Neural cell (in vitro differentiated cells): ENCODE measurements around the gene RAB3GAP2. TPM values are rescaled to one million over a fixed set of nuclear protein-coding genes. Genes with fewer than 3 reads are reported as not detected.
"Not testable (repeated sequence)": the region's sequence is repeated elsewhere in the genome, so short reads cannot be mapped to it uniquely, and the experiment has no call there.

ENCODE experiments used
- H2AFZ ChIP-seq: fragments of 200-600, 300-800 bp; sonication (generic), shearing (Covaris generic); 2 replicates; pipeline ENCODE4 v1.6.0; 2014; ENCODE audit warnings: low read depth, mild to moderate bottlenecking, antibody characterized with exemption, low read length, moderate library complexity
- H3F3A ChIP-seq: fragments of 200-600 bp; shearing (Covaris generic); 2 replicates; pipeline ENCODE4 v1.6.1; 2016; ENCODE audit warnings: mild to moderate bottlenecking, moderate library complexity, mixed read lengths, antibody characterized with exemption, low read length; ENCODE audit not compliant: insufficient read depth, poor library complexity, severe bottlenecking
- H3K27ac ChIP-seq: fragments of 200-600, 300-800 bp; sonication (generic), shearing (Covaris generic); 2 replicates; pipeline ENCODE4 v1.5.1; 2014; ENCODE audit warnings: mild to moderate bottlenecking, low read length, moderate library complexity
- H3K27me3 ChIP-seq: fragments of 300-800, 200-600 bp; sonication (generic), shearing (Covaris generic); 2 replicates; pipeline ENCODE4 v1.6.0; 2014; ENCODE audit warnings: mild to moderate bottlenecking, low read depth, low read length, moderate library complexity; ENCODE audit not compliant: insufficient read depth
- H3K36me3 ChIP-seq: fragments of 300-800, 200-600 bp; sonication (generic), shearing (Covaris generic); 2 replicates; pipeline ENCODE4 v1.5.1; 2014; ENCODE audit warnings: mild to moderate bottlenecking, antibody characterized with exemption, low read length, moderate library complexity; ENCODE audit not compliant: insufficient read depth
- H3K4me2 ChIP-seq: fragments of 300-800, 200-600 bp; sonication (generic), shearing (Covaris generic); 2 replicates; pipeline ENCODE4 v1.6.0; 2014; ENCODE audit warnings: mild to moderate bottlenecking, low read length
- H3K4me3 ChIP-seq: fragments of 300-800, 200-600 bp; sonication (generic), shearing (Covaris generic); 2 replicates; pipeline ENCODE4 v1.5.1; 2014; ENCODE audit warnings: mild to moderate bottlenecking, low read length, moderate library complexity
- H3K79me2 ChIP-seq: fragments of 200-600 bp; shearing (Covaris generic); replicated peaks from 2 replicates; pipeline ENCODE4 v1.6.0; 2014; ENCODE audit warnings: mild to moderate bottlenecking, low read length, moderate library complexity; ENCODE audit not compliant: insufficient read depth
- H3K9ac ChIP-seq: fragments of 300-800, 200-600 bp; sonication (generic), shearing (Covaris generic); 2 replicates; pipeline ENCODE4 v1.6.1; 2016; ENCODE audit warnings: mild to moderate bottlenecking, low read length, mixed read lengths
- H3K9me2 ChIP-seq: fragments of 200-600 bp; shearing (Covaris generic); 2 replicates; pipeline ENCODE4 v1.6.1; 2016; ENCODE audit warnings: mild to moderate bottlenecking, low read length, mixed read lengths; ENCODE audit not compliant: insufficient read depth
- H3K9me3 ChIP-seq: fragments of 200-600, 300-800 bp; sonication (generic), shearing (Covaris generic); 2 replicates; pipeline ENCODE4 v1.6.1; 2016; ENCODE audit warnings: mild to moderate bottlenecking, mixed run types, low read length, moderate library complexity, mixed read lengths
- H4K20me1 ChIP-seq: fragments of 200-600 bp; shearing (Covaris generic); 2 replicates; pipeline ENCODE4 v1.6.1; 2016; ENCODE audit warnings: mild to moderate bottlenecking, mixed run types; ENCODE audit not compliant: insufficient read depth
- EP300 ChIP-seq: fragments of 450-650 bp; conservative IDR thresholded peaks from 2 replicates; pipeline ENCODE4 v1.6.1; 2014; ENCODE audit warnings: antibody characterized with exemption, mild to moderate bottlenecking, moderate library complexity; ENCODE audit not compliant: poor library complexity, severe bottlenecking
- EZH2 ChIP-seq: fragments of 200-600, 300-800 bp; shearing (Covaris generic), sonication (generic); IDR thresholded peaks from 2 replicates; pipeline ENCODE4 v1.6.1; 2014; ENCODE audit warnings: antibody characterized with exemption, low read length, borderline replicate concordance, mild to moderate bottlenecking; ENCODE audit not compliant: insufficient read depth, poor library complexity, severe bottlenecking
- MXI1 ChIP-seq: fragments of 450-650 bp; conservative IDR thresholded peaks from 2 replicates; pipeline ENCODE4 v1.6.1; 2014; ENCODE audit warnings: antibody characterized with exemption, mild to moderate bottlenecking; ENCODE audit not compliant: poor library complexity, severe bottlenecking
- POLR2AphosphoS5 ChIP-seq: IDR thresholded peaks from 2 replicates; pipeline ENCODE4 v1.6.1; 2012
- RAD21 ChIP-seq: fragments of 450-650 bp; conservative IDR thresholded peaks from 2 replicates; pipeline ENCODE4 v1.6.1; 2014; ENCODE audit warnings: antibody characterized with exemption, mild to moderate bottlenecking, moderate library complexity
- SMC3 ChIP-seq: fragments of 450-650 bp; conservative IDR thresholded peaks from 2 replicates; pipeline ENCODE4 v1.6.1; 2014; ENCODE audit warnings: antibody characterized with exemption, mild to moderate bottlenecking, moderate library complexity; ENCODE audit not compliant: poor library complexity
- TAF1 ChIP-seq: IDR thresholded peaks from 2 replicates; pipeline ENCODE4 v1.6.1; 2012; ENCODE audit warnings: low read depth
- polyA plus RNA-seq: library from polyadenylated mRNA; depleted of rRNA; stranded (reverse); fragments of >200 nt; gene quantifications from 2 replicates; pipeline ENCODE4 v1.2.3, GENCODE V29; 2014
- TF ChIP-seq, protein P1 (sequence below): IDR thresholded peaks from 2 replicates; pipeline ENCODE4 v1.6.1; 2012; ENCODE audit warnings: borderline replicate concordance
- TF ChIP-seq, protein P2 (sequence below): fragments of 450-650 bp; IDR thresholded peaks from 2 replicates; pipeline ENCODE4 v1.5.1; 2014; ENCODE audit warnings: antibody characterized with exemption, mild to moderate bottlenecking, moderate library complexity; ENCODE audit not compliant: poor library complexity, severe bottlenecking

RAB3GAP2 gene
- polyA plus RNA-seq, 1 donor from 2014 or later: 39.9 TPM

DNA sequence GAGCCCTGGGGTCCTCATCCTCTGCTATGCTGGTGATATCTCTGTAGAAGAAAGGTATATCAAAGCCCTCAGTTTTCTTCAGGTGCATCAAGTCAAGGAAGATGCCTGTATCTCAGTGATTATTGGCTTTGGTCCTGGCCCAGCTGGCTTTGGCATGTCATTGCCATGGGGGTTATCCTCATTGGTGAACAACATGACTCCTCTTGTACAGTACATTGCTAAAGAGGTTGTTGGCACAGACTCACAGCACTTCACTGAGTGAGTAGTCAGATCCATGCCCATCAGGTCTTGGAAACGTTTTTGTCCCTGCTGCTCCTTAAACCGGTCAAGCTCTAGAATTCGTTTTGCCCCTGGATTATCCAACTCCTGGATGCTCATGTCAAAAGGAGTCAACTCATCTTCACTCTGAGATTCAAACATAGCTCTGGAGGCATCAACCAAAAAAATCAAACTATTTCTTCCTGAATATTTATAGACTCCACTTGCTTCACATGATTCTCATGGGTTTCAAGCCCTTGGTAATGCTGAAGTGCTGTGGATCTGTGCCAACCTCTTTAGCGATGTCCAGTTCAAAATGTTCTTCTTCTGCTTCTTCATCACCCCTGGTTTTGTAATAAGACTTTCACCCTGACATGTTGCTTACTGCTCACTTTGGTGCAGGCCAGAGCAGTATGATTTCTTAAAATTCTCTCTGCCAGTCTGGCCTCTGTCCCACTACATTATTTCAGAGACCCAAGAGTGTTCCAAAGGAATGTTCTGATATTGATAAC is 43.0 kb upstream of the RAB3GAP2 start:
- H3K4me3 ChIP-seq: no peak overlapping the region
- H3K9me3 ChIP-seq: no peaks in the 10 kb centered on the region
- H3K27me3 ChIP-seq: no peaks in the 10 kb centered on the region
- no peak overlapping the region for H3K27ac ChIP-seq
- H4K20me1 ChIP-seq: no peaks in the 10 kb centered on the region
- no peaks in the 10 kb centered on the region for H3K36me3 ChIP-seq
- H3F3A ChIP-seq: no peaks in the 10 kb centered on the region
- H3K9me2 ChIP-seq: no peaks in the 10 kb centered on the region
- H2AFZ ChIP-seq: no peak overlapping the region
- no peak for TF ChIP-seq TAF1
- TF ChIP-seq SMC3: no peak
- TF ChIP-seq MXI1: no peak
- TF ChIP-seq EP300: no peak
- no peak for TF ChIP-seq POLR2AphosphoS5
- TF ChIP-seq, protein P1, sequence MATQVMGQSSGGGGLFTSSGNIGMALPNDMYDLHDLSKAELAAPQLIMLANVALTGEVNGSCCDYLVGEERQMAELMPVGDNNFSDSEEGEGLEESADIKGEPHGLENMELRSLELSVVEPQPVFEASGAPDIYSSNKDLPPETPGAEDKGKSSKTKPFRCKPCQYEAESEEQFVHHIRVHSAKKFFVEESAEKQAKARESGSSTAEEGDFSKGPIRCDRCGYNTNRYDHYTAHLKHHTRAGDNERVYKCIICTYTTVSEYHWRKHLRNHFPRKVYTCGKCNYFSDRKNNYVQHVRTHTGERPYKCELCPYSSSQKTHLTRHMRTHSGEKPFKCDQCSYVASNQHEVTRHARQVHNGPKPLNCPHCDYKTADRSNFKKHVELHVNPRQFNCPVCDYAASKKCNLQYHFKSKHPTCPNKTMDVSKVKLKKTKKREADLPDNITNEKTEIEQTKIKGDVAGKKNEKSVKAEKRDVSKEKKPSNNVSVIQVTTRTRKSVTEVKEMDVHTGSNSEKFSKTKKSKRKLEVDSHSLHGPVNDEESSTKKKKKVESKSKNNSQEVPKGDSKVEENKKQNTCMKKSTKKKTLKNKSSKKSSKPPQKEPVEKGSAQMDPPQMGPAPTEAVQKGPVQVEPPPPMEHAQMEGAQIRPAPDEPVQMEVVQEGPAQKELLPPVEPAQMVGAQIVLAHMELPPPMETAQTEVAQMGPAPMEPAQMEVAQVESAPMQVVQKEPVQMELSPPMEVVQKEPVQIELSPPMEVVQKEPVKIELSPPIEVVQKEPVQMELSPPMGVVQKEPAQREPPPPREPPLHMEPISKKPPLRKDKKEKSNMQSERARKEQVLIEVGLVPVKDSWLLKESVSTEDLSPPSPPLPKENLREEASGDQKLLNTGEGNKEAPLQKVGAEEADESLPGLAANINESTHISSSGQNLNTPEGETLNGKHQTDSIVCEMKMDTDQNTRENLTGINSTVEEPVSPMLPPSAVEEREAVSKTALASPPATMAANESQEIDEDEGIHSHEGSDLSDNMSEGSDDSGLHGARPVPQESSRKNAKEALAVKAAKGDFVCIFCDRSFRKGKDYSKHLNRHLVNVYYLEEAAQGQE: no peak
- H3K9ac ChIP-seq: no peak overlapping the region
- no peaks in the 10 kb centered on the region for H3K79me2 ChIP-seq
- H3K4me2 ChIP-seq: no peak overlapping the region

DNA sequence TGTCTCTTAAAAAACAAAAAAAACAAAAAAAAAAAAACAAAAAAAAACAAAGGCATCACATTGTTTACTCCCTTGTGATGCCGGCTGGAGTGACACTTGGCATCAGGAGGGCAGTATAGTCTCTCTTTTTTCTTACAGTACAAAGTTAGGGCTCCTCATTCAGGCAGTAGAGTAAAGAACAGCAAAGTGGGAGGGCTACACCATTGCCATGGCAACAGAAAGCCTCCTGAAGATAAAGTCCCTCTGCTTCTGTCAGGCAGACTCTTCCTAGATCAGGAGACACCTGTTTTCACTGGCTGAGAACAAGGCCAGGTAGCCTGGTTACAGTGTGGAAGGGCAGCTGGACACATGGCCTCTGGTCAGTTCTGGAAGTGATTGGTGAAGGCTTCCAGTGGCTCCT is 41.3 kb upstream of the RAB3GAP2 start:
- Histone ChIP-seq H3K4me3 (no peak overlapping the region), H3K9me3 (no peaks in the 10 kb centered on the region), H3K27ac (no peak overlapping the region), H3K27me3 (no peaks in the 10 kb centered on the region), H3K79me2 (no peaks in the 10 kb centered on the region), H2AFZ (no peak overlapping the region), H4K20me1 (no peaks in the 10 kb centered on the region), H3F3A (no peaks in the 10 kb centered on the region), H3K9me2 (no peaks in the 10 kb centered on the region), H3K36me3 (no peaks in the 10 kb centered on the region), H3K4me2 (no peak overlapping the region), H3K9ac (no peak overlapping the region)
- TF ChIP-seq, protein P1: no peak
- TF ChIP-seq SMC3: no peak
- TF ChIP-seq EZH2: no peak
- TF ChIP-seq EP300: no peak
- TF ChIP-seq, protein P2, sequence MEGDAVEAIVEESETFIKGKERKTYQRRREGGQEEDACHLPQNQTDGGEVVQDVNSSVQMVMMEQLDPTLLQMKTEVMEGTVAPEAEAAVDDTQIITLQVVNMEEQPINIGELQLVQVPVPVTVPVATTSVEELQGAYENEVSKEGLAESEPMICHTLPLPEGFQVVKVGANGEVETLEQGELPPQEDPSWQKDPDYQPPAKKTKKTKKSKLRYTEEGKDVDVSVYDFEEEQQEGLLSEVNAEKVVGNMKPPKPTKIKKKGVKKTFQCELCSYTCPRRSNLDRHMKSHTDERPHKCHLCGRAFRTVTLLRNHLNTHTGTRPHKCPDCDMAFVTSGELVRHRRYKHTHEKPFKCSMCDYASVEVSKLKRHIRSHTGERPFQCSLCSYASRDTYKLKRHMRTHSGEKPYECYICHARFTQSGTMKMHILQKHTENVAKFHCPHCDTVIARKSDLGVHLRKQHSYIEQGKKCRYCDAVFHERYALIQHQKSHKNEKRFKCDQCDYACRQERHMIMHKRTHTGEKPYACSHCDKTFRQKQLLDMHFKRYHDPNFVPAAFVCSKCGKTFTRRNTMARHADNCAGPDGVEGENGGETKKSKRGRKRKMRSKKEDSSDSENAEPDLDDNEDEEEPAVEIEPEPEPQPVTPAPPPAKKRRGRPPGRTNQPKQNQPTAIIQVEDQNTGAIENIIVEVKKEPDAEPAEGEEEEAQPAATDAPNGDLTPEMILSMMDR: no peak
- no peak for TF ChIP-seq POLR2AphosphoS5
- TF ChIP-seq MXI1: no peak
- no peak for TF ChIP-seq RAD21
- TF ChIP-seq TAF1: no peak

DNA sequence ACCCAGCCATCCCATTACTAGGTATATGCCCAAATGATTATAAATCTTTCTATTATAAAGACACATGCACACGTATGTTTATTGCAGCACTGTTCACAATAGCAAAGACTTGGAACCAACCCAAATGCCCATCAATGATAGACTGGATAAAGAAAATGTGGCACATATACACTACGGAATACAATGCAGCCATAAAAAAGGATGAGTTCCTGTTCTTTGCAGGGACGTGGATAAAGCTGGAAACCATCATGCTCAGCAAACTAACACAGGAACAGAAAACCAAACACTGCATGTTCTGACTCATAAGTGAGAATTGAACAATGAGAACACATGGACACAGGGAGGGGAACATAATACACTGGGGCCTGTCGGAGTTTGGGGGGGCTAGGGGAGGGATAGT is 37.9 kb upstream of the RAB3GAP2 start:
- not testable (repeated sequence) for H3K79me2 ChIP-seq, H3K9me2 ChIP-seq, H4K20me1 ChIP-seq, H3K4me2 ChIP-seq, H3K9me3 ChIP-seq, H2AFZ ChIP-seq, H3K4me3 ChIP-seq, H3K27me3 ChIP-seq, H3F3A ChIP-seq, H3K36me3 ChIP-seq, H3K9ac ChIP-seq, H3K27ac ChIP-seq
